GM12875 (cell line): ENCODE measurements around the gene LARP4.

Source experiments
- H3K4me3 ChIP-seq: one replicate; pipeline ENCODE4 v1.5.1; 2011; ENCODE audit warnings: low read depth, low read length, control low read depth
- TF ChIP-seq, protein P1 (sequence below): IDR thresholded peaks from 2 replicates; pipeline ENCODE4 v1.5.1; 2011; ENCODE audit warnings: low read depth, mild to moderate bottlenecking, control low read depth, inconsistent platforms, low read length, moderate library complexity, borderline replicate concordance; ENCODE audit not compliant: insufficient read depth

The LARP4 gene

DNA sequence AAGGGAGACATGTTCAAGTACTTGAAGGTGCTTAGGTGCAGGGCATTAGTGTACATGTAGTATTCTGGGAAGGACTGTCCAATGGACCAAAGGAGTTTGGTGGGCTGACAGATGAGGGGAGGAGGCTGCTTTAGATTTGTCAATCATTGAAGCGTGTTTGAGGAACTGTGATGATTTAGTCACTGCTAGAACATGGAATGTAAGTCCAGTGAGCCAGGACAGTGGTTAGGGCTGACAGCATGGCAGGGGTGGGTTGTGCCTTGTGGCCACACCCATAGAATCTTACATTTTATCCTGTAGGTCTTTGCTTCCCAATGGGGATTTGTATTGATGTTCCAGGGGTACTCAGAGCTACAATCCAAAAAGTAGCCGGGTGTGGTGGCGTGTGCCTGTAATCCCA is 128.7 kb downstream of the LARP4 start:
- no peak overlapping the region for H3K4me3 ChIP-seq
- TF ChIP-seq, protein P1, sequence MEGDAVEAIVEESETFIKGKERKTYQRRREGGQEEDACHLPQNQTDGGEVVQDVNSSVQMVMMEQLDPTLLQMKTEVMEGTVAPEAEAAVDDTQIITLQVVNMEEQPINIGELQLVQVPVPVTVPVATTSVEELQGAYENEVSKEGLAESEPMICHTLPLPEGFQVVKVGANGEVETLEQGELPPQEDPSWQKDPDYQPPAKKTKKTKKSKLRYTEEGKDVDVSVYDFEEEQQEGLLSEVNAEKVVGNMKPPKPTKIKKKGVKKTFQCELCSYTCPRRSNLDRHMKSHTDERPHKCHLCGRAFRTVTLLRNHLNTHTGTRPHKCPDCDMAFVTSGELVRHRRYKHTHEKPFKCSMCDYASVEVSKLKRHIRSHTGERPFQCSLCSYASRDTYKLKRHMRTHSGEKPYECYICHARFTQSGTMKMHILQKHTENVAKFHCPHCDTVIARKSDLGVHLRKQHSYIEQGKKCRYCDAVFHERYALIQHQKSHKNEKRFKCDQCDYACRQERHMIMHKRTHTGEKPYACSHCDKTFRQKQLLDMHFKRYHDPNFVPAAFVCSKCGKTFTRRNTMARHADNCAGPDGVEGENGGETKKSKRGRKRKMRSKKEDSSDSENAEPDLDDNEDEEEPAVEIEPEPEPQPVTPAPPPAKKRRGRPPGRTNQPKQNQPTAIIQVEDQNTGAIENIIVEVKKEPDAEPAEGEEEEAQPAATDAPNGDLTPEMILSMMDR = no peak
